ENCODE results near the gene ARSA.

DNA sequence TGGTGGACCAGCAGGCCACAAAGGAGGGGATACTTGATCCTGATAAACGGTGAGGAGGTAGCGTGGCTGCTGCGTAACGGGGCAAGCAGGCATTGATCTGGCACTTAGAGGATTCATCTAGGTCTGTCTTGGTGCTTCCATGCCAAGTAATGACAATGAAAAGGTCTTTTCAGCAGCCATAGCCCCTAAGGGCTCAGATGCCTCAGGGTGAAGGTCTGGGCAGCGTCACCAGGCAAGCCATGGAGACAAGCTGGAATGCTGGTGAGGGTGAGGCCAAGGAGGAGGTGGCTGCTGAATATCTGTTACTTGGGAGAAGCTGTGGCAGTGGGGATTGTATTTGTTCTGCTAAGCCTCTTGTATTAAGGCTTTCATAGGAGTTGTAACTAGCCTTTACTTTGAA lies 40.5 kb downstream of the ARSA start:
- TF ChIP-seq TCF7L2 (IDR thresholded peaks at IDR 0.05; ENCODE audit: low read depth, low read length) (no peak), SIN3A (IDR thresholded peaks at IDR 0.05; ENCODE audit: borderline replicate concordance, insufficient read depth, low read depth, low read length) (no peak), POLR2AphosphoS5 (IDR thresholded peaks at IDR 0.05; ENCODE audit: low read depth, low read length) (no peak)
- TF ChIP-seq, protein P1, sequence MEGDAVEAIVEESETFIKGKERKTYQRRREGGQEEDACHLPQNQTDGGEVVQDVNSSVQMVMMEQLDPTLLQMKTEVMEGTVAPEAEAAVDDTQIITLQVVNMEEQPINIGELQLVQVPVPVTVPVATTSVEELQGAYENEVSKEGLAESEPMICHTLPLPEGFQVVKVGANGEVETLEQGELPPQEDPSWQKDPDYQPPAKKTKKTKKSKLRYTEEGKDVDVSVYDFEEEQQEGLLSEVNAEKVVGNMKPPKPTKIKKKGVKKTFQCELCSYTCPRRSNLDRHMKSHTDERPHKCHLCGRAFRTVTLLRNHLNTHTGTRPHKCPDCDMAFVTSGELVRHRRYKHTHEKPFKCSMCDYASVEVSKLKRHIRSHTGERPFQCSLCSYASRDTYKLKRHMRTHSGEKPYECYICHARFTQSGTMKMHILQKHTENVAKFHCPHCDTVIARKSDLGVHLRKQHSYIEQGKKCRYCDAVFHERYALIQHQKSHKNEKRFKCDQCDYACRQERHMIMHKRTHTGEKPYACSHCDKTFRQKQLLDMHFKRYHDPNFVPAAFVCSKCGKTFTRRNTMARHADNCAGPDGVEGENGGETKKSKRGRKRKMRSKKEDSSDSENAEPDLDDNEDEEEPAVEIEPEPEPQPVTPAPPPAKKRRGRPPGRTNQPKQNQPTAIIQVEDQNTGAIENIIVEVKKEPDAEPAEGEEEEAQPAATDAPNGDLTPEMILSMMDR (IDR thresholded peaks at IDR 0.05): no peak
- TF ChIP-seq, protein P2, sequence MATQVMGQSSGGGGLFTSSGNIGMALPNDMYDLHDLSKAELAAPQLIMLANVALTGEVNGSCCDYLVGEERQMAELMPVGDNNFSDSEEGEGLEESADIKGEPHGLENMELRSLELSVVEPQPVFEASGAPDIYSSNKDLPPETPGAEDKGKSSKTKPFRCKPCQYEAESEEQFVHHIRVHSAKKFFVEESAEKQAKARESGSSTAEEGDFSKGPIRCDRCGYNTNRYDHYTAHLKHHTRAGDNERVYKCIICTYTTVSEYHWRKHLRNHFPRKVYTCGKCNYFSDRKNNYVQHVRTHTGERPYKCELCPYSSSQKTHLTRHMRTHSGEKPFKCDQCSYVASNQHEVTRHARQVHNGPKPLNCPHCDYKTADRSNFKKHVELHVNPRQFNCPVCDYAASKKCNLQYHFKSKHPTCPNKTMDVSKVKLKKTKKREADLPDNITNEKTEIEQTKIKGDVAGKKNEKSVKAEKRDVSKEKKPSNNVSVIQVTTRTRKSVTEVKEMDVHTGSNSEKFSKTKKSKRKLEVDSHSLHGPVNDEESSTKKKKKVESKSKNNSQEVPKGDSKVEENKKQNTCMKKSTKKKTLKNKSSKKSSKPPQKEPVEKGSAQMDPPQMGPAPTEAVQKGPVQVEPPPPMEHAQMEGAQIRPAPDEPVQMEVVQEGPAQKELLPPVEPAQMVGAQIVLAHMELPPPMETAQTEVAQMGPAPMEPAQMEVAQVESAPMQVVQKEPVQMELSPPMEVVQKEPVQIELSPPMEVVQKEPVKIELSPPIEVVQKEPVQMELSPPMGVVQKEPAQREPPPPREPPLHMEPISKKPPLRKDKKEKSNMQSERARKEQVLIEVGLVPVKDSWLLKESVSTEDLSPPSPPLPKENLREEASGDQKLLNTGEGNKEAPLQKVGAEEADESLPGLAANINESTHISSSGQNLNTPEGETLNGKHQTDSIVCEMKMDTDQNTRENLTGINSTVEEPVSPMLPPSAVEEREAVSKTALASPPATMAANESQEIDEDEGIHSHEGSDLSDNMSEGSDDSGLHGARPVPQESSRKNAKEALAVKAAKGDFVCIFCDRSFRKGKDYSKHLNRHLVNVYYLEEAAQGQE (IDR thresholded peaks at IDR 0.05; ENCODE audit: insufficient read depth in 1 of 2, low read depth in 2 of 2, low read length in 1 of 2): no peak
